GM23338 (cell line): ENCODE data around the gene SLC1A4. TPM values are rescaled to one million over a fixed set of nuclear protein-coding genes. Genes with fewer than 3 reads are reported as not detected.

Source experiments
- CREB1 ChIP-seq: fragments of 250-450 bp; sonication (Bioruptor Pico); IDR thresholded peaks from 2 replicates; pipeline ENCODE4 v1.5.0; 2020; ENCODE audit warnings: low read depth, mild to moderate bottlenecking, moderate library complexity
- EZH2 ChIP-seq: fragments of 200-600 bp; sonication (generic); IDR thresholded peaks from one replicate; pipeline ENCODE4 v1.8.0; 2017; ENCODE audit warnings: antibody characterized with exemption, mild to moderate bottlenecking, low read depth; ENCODE audit not compliant: unreplicated experiment
- EZH2phosphoT487 ChIP-seq: fragments of 200-600 bp; sonication (generic); IDR thresholded peaks from one replicate; pipeline ENCODE4 v1.8.1; 2018; ENCODE audit warnings: antibody characterized with exemption; ENCODE audit not compliant: unreplicated experiment
- NANOG ChIP-seq: IDR thresholded peaks from 2 replicates; pipeline ENCODE4 v1.6.1; 2016; ENCODE audit warnings: antibody characterized with exemption, borderline replicate concordance
- POLR2AphosphoS5 ChIP-seq: IDR thresholded peaks from 2 replicates; pipeline ENCODE4 v1.6.1; 2016; ENCODE audit warnings: antibody characterized with exemption, low read depth
- STAT1 ChIP-seq: IDR thresholded peaks from one replicate; pipeline ENCODE4 v1.6.1; 2016; ENCODE audit warnings: antibody characterized with exemption; ENCODE audit not compliant: unreplicated experiment
- ZNF114 ChIP-seq: fragments of 250-450 bp; sonication (Bioruptor Pico); IDR thresholded peaks from 2 replicates; pipeline ENCODE4 v1.5.0; 2020; ENCODE audit warnings: mild to moderate bottlenecking, moderate library complexity
- ZNF331 ChIP-seq: fragments of 250-450 bp; sonication (Bioruptor Pico); IDR thresholded peaks from 2 replicates; pipeline ENCODE4 v1.5.0; 2020; ENCODE audit warnings: low read depth, mild to moderate bottlenecking, moderate library complexity
- polyA plus RNA-seq: library from polyadenylated mRNA; unstranded; fragments of >200 nt; fragmentation: Nextera tagmentation; extraction: Ambion mirVana; gene quantifications from 2 replicates; pipeline ENCODE4 v1.2.1, GENCODE V29; 2016
- total RNA-seq: library from RNA; depleted of rRNA; stranded (reverse); fragments of >200 nt; shearing (Covaris generic); gene quantifications from 2 replicates; pipeline ENCODE4 v1.2.3, GENCODE V29; 2014
- TF ChIP-seq, protein P1 (sequence below): fragments of 250-450 bp; sonication (Bioruptor Pico); IDR thresholded peaks from 2 replicates; pipeline ENCODE4 v1.5.0; 2020; ENCODE audit warnings: mild to moderate bottlenecking, moderate library complexity
- TF ChIP-seq, protein P2 (sequence below): IDR thresholded peaks from 2 replicates; pipeline ENCODE4 v1.6.1; 2016; ENCODE audit warnings: antibody characterized with exemption
- TF ChIP-seq, protein P3 (sequence below): IDR thresholded peaks from one replicate; pipeline ENCODE4 v1.6.1; 2018; ENCODE audit warnings: antibody characterized with exemption; ENCODE audit not compliant: unreplicated experiment

The SLC1A4 gene
- total and polyA plus RNA-seq, 2 experiments from 2014 or later, result 1.3 to 2.7 TPM

DNA sequence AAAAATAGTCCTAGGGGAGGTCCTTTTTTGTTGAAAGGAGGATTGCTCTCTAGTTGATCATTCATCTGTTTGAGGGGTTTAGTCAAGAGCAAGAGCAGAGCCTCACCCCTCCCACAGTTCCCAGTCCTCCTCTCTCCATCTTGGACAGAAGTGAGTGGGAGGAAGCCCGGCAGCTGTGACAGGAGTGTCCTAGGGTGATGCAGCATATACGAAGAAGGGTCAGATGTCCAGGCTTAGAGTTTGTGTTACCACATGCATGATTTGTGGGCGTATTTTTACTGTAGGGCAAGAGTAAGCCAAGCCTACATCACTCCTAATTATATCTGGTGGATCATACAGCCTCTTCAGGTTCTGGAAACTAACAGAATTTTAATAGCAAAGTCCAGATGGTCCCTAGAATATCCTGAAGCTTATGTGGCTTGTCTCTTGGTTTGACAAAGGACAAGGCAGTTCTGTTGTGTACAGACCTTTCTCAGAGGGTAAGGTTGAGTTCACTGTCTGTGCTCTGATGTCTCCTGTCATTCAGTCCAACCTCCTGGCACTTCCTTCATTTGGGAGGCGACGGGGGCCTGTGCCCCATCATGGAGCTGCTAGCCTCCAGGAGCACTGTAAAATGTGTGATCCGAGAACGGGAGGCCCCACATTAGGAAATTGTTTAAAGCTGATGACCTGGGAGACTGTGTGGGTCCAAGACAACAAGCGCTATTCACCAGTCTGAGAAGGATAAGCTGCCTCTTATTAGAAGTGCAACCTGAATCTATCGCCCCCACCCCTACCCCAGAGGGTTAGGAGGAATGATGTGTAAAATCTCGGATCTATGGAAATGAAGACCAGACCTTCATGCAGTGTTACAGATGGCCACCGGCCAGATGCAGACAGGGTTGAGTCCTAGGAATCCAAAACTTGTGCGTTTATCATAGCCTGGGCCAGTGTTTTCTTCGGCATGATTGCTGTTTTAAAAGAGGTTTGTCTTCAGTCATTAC, 73.9 kb downstream of the SLC1A4 start (continued):
- TF ChIP-seq, protein P1, sequence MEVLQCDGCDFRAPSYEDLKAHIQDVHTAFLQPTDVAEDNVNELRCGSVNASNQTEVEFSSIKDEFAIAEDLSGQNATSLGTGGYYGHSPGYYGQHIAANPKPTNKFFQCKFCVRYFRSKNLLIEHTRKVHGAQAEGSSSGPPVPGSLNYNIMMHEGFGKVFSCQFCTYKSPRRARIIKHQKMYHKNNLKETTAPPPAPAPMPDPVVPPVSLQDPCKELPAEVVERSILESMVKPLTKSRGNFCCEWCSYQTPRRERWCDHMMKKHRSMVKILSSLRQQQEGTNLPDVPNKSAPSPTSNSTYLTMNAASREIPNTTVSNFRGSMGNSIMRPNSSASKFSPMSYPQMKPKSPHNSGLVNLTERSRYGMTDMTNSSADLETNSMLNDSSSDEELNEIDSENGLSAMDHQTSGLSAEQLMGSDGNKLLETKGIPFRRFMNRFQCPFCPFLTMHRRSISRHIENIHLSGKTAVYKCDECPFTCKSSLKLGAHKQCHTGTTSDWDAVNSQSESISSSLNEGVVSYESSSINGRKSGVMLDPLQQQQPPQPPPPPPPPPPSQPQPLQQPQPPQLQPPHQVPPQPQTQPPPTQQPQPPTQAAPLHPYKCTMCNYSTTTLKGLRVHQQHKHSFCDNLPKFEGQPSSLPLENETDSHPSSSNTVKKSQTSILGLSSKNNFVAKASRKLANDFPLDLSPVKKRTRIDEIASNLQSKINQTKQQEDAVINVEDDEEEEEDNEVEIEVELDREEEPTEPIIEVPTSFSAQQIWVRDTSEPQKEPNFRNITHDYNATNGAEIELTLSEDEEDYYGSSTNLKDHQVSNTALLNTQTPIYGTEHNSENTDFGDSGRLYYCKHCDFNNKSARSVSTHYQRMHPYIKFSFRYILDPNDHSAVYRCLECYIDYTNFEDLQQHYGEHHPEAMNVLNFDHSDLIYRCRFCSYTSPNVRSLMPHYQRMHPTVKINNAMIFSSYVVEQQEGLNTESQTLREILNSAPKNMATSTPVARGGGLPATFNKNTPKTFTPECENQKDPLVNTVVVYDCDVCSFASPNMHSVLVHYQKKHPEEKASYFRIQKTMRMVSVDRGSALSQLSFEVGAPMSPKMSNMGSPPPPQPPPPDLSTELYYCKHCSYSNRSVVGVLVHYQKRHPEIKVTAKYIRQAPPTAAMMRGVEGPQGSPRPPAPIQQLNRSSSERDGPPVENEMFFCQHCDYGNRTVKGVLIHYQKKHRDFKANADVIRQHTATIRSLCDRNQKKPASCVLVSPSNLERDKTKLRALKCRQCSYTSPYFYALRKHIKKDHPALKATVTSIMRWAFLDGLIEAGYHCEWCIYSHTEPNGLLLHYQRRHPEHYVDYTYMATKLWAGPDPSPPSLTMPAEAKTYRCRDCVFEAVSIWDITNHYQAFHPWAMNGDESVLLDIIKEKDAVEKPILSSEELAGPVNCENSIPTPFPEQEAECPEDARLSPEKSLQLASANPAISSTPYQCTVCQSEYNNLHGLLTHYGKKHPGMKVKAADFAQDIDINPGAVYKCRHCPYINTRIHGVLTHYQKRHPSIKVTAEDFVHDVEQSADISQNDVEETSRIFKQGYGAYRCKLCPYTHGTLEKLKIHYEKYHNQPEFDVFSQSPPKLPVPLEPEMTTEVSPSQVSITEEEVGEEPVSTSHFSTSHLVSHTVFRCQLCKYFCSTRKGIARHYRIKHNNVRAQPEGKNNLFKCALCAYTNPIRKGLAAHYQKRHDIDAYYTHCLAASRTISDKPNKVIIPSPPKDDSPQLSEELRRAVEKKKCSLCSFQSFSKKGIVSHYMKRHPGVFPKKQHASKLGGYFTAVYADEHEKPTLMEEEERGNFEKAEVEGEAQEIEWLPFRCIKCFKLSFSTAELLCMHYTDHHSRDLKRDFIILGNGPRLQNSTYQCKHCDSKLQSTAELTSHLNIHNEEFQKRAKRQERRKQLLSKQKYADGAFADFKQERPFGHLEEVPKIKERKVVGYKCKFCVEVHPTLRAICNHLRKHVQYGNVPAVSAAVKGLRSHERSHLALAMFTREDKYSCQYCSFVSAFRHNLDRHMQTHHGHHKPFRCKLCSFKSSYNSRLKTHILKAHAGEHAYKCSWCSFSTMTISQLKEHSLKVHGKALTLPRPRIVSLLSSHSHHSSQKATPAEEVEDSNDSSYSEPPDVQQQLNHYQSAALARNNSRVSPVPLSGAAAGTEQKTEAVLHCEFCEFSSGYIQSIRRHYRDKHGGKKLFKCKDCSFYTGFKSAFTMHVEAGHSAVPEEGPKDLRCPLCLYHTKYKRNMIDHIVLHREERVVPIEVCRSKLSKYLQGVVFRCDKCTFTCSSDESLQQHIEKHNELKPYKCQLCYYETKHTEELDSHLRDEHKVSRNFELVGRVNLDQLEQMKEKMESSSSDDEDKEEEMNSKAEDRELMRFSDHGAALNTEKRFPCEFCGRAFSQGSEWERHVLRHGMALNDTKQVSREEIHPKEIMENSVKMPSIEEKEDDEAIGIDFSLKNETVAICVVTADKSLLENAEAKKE (CRISPR knock-in tag), result no peak
- TF ChIP-seq NANOG, result no peak
- no peak for TF ChIP-seq EZH2phosphoT487
- TF ChIP-seq, protein P2, sequence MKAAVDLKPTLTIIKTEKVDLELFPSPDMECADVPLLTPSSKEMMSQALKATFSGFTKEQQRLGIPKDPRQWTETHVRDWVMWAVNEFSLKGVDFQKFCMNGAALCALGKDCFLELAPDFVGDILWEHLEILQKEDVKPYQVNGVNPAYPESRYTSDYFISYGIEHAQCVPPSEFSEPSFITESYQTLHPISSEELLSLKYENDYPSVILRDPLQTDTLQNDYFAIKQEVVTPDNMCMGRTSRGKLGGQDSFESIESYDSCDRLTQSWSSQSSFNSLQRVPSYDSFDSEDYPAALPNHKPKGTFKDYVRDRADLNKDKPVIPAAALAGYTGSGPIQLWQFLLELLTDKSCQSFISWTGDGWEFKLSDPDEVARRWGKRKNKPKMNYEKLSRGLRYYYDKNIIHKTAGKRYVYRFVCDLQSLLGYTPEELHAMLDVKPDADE, result no peak
- no peak for TF ChIP-seq ZNF114 (CRISPR knock-in tag)
- TF ChIP-seq POLR2AphosphoS5, result no peak
- no peak for TF ChIP-seq STAT1
- TF ChIP-seq CREB1, result no peak
- TF ChIP-seq, protein P3, sequence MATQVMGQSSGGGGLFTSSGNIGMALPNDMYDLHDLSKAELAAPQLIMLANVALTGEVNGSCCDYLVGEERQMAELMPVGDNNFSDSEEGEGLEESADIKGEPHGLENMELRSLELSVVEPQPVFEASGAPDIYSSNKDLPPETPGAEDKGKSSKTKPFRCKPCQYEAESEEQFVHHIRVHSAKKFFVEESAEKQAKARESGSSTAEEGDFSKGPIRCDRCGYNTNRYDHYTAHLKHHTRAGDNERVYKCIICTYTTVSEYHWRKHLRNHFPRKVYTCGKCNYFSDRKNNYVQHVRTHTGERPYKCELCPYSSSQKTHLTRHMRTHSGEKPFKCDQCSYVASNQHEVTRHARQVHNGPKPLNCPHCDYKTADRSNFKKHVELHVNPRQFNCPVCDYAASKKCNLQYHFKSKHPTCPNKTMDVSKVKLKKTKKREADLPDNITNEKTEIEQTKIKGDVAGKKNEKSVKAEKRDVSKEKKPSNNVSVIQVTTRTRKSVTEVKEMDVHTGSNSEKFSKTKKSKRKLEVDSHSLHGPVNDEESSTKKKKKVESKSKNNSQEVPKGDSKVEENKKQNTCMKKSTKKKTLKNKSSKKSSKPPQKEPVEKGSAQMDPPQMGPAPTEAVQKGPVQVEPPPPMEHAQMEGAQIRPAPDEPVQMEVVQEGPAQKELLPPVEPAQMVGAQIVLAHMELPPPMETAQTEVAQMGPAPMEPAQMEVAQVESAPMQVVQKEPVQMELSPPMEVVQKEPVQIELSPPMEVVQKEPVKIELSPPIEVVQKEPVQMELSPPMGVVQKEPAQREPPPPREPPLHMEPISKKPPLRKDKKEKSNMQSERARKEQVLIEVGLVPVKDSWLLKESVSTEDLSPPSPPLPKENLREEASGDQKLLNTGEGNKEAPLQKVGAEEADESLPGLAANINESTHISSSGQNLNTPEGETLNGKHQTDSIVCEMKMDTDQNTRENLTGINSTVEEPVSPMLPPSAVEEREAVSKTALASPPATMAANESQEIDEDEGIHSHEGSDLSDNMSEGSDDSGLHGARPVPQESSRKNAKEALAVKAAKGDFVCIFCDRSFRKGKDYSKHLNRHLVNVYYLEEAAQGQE, result no peak
- no peak for TF ChIP-seq ZNF331 (CRISPR knock-in tag)
- no peak for TF ChIP-seq EZH2
